GM12801 (cell line): ENCODE measurements around the gene ZNF438.

Source experiments
- TF ChIP-seq, protein P1 (sequence below): IDR thresholded peaks from one replicate; pipeline ENCODE4 v1.5.1; 2011; ENCODE audit warnings: control low read depth; ENCODE audit not compliant: insufficient read length; ENCODE audit errors: extremely low read depth

Gene ZNF438

DNA sequence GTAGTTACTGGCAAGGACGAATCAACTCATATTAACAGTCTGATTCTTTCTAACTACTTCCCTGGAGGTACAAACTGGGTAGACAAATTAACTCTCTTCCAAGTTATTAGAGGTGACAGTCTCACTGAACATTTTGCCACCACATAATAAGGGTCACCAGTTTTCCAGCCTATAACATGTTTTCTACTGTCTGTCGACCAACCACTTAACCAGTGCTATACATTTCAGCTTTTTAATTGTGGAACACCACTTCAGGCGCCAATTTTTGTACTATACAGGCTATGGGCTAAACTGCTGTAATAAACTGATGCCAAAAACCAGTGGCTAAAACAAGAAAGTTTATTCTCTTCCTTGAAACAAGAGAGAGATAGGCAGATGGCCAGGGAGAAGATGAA is 13.3 kb downstream of the ZNF438 start:
- TF ChIP-seq, protein P1, sequence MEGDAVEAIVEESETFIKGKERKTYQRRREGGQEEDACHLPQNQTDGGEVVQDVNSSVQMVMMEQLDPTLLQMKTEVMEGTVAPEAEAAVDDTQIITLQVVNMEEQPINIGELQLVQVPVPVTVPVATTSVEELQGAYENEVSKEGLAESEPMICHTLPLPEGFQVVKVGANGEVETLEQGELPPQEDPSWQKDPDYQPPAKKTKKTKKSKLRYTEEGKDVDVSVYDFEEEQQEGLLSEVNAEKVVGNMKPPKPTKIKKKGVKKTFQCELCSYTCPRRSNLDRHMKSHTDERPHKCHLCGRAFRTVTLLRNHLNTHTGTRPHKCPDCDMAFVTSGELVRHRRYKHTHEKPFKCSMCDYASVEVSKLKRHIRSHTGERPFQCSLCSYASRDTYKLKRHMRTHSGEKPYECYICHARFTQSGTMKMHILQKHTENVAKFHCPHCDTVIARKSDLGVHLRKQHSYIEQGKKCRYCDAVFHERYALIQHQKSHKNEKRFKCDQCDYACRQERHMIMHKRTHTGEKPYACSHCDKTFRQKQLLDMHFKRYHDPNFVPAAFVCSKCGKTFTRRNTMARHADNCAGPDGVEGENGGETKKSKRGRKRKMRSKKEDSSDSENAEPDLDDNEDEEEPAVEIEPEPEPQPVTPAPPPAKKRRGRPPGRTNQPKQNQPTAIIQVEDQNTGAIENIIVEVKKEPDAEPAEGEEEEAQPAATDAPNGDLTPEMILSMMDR, result no peak

DNA sequence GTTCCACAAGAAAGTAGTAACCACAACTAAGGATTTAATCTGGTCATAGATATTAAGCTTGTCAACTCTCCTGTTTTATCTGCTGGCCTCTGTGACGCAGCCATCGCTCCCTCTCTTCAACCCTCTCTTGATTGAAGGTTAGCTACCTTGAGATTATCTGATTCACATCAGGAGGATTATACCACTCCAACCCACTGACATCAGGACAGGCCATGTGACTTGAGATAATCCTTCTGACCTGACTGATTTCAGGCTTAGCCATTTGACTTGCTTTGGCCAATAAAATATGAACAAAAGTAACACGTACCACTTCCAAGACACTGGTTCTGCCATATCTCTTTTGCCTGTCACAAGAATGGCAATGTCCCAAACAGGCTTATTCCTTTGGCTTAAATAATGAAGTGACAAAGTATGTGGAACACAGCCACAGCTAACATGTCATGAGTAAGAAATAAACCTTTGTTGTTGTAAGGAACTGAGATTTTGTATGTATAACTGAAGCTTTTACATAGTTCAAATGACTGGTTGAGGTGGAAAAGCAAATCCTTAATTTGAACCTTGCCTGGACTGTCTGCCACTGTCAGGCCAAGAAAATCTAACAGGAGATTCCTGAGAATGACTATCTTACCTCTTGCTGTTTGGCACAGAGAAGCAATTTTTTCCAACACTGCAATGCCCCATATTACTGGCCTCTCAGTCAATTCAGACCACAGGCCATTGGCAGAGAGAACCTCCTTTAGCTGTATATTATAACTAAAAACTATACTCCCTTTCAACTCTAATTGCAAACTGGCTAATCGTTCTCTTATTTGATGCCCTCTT is 13.9 kb downstream of the ZNF438 start:
- TF ChIP-seq, protein P1, result no peak

DNA sequence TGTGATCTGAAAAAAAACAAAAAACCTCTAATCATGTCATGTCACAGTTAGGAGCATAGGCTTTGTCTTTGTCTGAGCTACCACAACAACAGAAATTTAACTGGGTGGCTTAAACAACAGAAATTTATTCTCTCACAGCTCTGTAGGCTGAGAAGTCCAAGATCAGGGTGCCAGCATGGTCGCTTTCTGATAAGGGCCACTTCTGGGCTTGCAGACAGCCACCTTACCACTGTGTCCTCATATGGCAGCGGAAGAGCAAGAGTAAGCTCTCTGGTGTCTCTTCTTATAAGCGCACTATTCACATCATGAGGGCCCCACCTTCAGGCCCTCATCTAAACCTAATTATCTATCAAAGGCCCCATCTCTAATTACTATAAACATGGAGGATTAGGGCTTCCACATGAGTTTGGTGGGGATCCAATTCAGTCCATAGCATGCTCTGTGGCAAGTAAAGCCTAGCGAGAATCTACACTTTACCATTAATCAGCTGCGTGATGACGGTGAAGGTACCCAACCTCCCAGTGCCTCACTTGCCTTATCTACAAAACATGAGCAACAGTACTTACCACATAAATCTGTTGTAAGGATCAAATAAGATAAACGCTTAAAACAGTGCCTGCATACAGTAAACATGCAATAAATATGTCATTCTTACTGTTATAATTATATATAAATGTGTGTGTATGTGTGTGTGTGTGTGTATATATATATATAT is 17.3 kb downstream of the ZNF438 start:
- TF ChIP-seq, protein P1, result no peak

DNA sequence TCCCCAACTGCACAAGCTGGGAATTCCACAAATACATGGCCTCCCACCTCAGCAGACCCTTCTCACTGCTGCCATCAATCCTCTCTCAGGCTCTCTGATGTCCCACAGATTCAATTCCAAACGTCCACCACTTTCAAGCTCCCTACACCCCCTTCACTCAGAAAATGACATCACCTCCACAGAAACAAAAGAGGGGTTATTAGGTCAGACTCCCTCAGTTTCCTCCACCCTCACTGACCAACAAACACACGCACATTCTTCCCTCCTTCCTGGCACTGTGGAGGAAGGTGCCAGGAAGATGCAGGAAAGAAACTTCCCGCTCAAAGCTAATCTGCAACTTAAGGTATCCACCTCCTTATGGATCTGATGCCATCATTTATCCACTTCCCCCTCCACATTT is 18.3 kb downstream of the ZNF438 start:
- TF ChIP-seq, protein P1, result no peak

DNA sequence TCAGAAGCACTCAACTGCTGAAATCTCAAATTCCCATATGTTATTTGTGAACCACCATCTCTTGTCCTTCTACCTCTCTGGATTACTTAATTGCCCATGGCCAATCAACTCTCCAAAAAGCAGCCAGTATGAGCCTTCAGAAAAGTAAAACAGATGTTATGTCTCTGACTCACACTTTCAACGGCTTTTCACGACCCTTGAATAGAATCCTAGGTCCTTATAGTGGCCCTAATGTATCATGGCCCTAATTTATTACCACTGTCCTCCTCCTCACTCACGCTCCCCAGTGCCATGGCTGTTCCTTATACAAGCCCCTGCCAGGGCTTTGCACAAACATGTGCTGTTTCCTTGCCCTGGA is 20.0 kb downstream of the ZNF438 start:
- TF ChIP-seq, protein P1, result no peak

DNA sequence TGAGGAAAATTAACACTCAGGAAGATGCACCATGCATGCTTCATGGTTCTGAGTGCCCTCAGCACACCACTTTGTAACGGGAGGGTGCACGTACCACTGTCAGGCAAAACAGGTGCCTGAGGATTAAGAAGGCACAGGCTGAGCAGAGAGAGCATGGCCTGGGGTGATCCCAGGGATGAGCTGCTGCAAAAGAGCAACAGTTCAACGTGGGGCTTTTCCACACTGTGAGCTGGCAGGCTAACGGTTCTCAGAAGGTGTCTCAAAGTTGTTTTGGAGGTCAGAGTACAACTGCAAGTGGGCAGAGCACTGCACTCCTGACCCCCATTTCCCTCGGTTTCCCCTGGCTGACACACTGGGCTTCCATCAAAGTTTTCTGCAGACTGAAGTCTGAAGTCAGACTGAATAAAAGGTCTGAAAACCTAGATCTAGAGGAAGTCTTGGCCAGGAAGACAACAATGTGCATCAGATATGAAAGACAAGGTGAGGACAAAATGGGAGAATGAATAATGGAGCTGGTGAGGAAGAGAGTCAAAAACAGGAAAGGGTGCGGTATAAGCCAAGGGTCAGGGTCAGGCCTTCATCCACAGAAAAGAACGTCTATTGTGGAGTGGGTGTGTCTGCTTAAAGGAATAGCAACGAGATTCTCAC is 20.5 kb downstream of the ZNF438 start:
- TF ChIP-seq, protein P1, result no peak

DNA sequence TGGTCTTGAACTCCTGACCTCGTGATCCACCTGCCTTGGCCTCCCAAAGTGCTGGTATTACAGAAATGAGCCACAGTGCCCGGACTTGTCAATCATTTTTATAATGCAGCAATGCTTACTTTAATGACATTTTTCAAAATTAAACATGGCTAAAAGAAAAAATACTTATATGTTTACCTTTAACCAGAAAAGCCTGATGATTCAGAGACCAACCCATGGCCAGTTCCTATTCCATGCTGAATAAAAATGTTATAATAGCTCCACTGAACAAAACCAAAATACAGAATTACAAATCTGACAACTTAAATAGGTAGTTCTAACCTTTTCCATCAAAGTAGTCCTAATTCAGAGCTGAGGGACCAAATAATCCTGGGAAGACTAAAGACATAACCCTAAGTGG is 21.6 kb downstream of the ZNF438 start:
- TF ChIP-seq, protein P1, result no peak
